GM20000 (cell line): ENCODE results near the gene EXO1.
"Not testable (repeated sequence)": the region's sequence is repeated elsewhere in the genome, so short reads cannot be mapped to it uniquely, and the experiment has no call there.

Source experiments
- DNase-seq: peaks from one replicate; pipeline ENCODE4 v3.0.0; 2012; ENCODE audit warnings: low spot score
- TF ChIP-seq, protein P1 (sequence below): IDR thresholded peaks from 2 replicates; pipeline ENCODE4 v1.5.1; 2012; ENCODE audit warnings: mild to moderate bottlenecking, control low read depth; ENCODE audit errors: extremely low read depth, missing control alignments

Gene EXO1

DNA sequence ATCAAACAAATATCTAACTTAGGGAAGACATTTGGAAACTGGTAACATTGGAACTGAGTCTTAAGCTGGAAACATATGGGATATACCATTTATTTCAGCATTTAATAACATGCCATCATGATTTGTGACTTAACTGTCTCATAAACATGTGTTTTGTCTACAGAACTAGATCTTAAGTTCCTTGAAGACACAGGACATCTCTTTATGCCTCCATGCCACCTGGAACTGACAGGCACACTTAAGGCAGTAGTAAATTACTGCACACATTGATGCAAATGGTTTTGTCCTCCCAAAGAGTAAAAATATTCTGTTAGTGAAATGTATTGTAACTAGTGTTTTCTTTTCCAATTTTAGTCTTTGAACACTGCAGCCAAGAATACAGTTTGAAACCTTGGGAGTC lies 1.6 kb upstream of the EXO1 start:
- DNase-seq = no peak
- TF ChIP-seq, protein P1, sequence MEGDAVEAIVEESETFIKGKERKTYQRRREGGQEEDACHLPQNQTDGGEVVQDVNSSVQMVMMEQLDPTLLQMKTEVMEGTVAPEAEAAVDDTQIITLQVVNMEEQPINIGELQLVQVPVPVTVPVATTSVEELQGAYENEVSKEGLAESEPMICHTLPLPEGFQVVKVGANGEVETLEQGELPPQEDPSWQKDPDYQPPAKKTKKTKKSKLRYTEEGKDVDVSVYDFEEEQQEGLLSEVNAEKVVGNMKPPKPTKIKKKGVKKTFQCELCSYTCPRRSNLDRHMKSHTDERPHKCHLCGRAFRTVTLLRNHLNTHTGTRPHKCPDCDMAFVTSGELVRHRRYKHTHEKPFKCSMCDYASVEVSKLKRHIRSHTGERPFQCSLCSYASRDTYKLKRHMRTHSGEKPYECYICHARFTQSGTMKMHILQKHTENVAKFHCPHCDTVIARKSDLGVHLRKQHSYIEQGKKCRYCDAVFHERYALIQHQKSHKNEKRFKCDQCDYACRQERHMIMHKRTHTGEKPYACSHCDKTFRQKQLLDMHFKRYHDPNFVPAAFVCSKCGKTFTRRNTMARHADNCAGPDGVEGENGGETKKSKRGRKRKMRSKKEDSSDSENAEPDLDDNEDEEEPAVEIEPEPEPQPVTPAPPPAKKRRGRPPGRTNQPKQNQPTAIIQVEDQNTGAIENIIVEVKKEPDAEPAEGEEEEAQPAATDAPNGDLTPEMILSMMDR = no peak

DNA sequence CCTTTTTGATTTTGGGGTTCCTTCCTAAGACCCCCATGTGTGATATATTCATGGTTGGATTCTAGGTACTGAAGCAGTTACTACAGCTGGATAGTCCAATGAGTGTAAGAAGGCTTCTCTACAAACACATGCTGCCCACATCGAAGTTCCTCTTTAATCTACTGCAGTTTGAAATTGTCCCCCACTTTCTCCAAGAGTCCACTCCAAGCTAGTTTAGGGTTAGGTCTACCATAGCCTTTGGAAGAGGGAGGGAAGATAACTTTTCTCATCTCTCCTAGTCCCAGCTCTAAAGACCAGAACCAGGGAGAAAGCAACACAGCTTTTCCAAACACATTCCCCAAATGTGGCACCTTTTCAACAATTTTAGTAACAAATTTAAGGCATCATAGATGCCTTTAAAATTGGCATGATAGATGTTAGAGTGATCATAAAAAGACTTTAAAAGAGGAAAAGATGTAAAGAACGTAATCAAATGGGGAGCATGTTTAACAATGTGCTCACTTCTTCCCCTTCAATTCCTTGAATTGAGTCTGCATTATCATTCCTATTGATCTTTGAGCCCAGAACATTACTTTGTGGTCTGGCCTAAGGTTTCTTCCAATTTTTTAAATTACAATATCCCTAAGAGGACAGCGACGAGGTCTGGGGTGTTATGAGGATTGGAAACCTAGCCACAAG lies 1.0 kb upstream of the EXO1 start:
- TF ChIP-seq, protein P1 = no peak
- no peak for DNase-seq

DNA sequence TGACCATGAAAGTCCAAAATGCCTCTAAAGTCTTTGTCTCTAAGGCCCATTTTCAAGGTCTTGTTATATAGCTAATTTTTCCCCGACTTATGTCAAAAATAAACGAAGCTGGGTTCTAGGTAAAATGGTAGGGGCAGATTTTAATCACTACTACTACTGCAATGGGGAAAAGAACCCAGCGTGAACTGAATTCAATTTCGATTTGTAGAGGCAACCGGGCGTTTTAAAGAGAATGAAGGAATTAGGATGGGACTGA lies 536 bp upstream of the EXO1 start:
- TF ChIP-seq, protein P1 = no peak
- no peak for DNase-seq

DNA sequence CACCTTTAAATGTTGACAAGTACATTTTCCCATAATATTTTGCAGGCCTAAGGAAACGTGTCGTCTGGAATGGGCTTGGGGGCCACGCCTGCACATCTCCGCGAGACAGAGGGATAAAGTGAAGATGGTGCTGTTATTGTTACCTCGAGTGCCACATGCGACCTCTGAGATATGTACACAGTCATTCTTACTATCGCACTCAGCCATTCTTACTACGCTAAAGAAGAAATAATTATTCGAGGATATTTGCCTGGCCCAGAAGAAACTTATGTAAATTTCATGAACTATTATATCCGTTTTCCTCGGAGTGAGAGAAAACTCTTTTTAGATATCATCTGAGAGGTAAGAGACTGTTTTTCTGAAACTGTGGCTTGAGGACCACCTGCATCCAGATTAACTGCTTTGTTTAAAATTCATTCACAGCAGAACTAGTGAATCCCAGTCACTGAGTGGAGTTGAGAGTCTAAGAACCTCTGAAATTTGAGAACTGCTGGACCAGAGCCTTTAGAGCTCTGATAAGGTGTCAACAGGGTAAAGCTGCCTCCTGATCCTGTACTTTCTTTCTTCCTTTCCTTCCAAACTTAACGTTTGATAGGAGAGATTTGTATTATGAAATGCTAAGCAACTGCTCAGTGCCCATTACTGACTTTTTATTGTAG lies 811 bp downstream of the EXO1 start:
- TF ChIP-seq, protein P1 = no peak
- DNase-seq = no peak

DNA sequence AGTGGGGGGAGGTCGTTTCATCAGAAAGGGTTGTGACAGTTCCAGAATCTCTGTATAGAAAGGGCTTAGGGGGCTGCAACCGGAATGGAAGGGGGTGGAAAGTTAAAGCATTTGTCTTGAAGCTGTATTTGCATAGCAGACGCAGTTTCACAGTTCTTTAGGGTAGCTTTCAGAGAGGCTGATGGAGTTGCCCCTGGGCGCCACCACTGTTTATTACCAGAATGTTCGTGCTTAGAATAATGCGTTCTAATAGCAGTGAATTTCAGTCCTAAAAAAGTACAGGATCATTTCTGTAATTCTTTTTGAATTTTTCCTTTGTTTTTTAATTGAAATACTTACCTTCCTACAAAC lies 1.3 kb downstream of the EXO1 start:
- DNase-seq = no peak
- TF ChIP-seq, protein P1 = no peak

DNA sequence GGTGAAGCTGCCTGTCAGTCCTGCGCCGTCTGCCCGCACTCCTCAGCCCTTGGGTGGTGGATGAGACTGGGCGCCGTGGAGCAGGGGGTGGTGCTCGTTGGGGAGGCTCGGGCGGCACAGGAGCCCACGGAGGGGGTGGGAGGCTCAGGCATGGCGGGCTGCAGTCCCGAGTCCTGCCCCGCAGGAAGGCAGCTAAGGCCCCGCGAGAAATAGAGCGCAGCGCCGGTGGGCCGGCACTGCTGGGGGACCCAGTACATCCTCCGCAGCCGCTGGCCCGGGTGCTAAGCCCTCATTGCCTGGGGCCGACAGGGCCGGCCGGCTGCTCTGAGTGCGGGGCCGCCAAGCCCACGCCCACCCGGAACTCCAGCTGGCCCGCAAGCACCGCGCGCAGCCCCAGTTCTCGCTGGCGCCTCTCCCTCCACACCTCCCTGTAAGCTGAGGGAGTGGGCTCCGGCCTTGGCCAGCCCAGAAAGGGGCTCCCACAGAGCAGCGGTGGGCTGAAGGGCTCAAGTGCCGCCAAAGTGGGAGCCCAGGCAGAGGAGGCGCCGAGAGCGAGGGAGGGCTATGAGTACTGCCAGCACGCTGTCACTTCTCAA lies 7.6 kb downstream of the EXO1 start:
- DNase-seq = not testable (repeated sequence)

DNA sequence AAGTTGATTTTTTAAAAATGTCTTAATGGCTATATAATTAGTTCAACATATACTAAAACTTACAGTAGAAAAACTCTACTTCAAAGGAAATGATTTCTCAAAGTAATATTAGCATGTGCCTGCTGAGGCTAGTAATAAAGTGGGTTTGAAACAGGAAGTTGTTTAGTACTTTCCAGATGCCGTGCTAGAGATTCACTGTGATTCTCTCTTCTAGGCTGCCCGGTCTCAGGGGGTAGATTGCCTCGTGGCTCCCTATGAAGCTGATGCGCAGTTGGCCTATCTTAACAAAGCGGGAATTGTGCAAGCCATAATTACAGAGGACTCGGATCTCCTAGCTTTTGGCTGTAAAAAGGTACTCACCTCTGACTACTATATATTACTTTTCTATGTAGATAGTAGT lies 9.1 kb downstream of the EXO1 start:
- DNase-seq = no peak
- TF ChIP-seq, protein P1 = no peak

DNA sequence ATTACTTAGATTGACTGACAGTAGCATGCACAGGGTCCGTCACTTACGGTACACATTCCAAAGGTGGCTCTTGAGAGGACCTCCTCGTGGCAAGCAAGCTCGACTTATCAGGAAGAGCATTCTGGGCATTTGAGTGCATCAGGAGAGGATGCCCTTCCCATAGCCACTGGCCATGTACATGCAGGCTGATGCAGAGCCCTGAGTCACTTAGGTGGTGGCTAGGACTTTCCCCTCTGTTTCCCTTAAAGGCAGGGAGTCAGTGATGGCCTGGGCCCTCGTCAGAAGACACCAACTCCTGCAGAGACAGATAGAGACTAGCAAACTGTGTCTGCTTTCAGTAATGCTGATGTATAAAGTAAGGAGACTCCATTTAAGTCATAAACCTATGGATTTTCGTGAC lies 12.9 kb downstream of the EXO1 start:
- TF ChIP-seq, protein P1 = no peak

More for the DNA sequence above, 12.9 kb downstream of the EXO1 start:
- no peak for DNase-seq
